Endothelial cell of umbilical vein (primary cell): ENCODE data around the gene EIF2AK2. TPM values are rescaled to one million over a fixed set of nuclear protein-coding genes. Genes with fewer than 3 reads are reported as not detected.

Experiments
- BruUV-seq: library from RNA; stranded (reverse); fragments of 400-500 nt; replicated peaks from 2 replicates; lab custom pipeline; 2021; lab: Mats Ljungman, UMichigan
- CTCF ChIA-PET: fragments of 300-600, 350-600 bp; sonication (Branson Sonifier 250); formaldehyde crosslinking; loops from one replicate; lab custom pipeline; 2021; ENCODE audit warnings: antibody characterized with exemption, inconsistent platforms; lab: Charles Lee
- POLR2A ChIA-PET: fragments of 300-600, 350-600 bp; sonication (Branson Sonifier 250); formaldehyde crosslinking; loops from one replicate; lab custom pipeline; 2021; ENCODE audit warnings: antibody characterized with exemption, inconsistent platforms; lab: Charles Lee
- DNase-seq: peaks from one replicate; pipeline ENCODE4 v3.0.0-alpha.2; 2011; ENCODE audit warnings: low read depth, low spot score
- FAIRE-seq: peaks from 2 replicates; lab custom pipeline; 2011; peaks lifted over from hg19 to GRCh38; lab: Jason Lieb, UNC
- H2AFZ ChIP-seq: 2 replicates; pipeline ENCODE4 v1.6.0; 2012; ENCODE audit warnings: low read depth, low read length, control low read depth, inconsistent platforms
- H3K27ac ChIP-seq: 2 replicates; pipeline ENCODE4 v1.5.1; 2011; ENCODE audit warnings: low read depth, mild to moderate bottlenecking, control low read depth, low read length, moderate library complexity; ENCODE audit not compliant: insufficient read depth
- H3K27me3 ChIP-seq, 2 experiments: 2 replicates each; pipeline versions ENCODE4 v1.6.0 to v1.6.1; 2011; ENCODE audit warnings: low read length in 2 of 2, mixed read lengths in 1 of 2; ENCODE audit not compliant: control insufficient read depth in 2 of 2, insufficient read depth in 2 of 2
- H3K36me3 ChIP-seq, 2 experiments: 2 replicates in 1 of 2; 3 replicates in 1 of 2; pipeline ENCODE4 v1.5.1; 2011; ENCODE audit warnings: low read length in 2 of 2, mild to moderate bottlenecking in 1 of 2, moderate library complexity in 1 of 2; ENCODE audit not compliant: control insufficient read depth in 2 of 2, insufficient read depth in 2 of 2; ENCODE audit errors: extremely low read depth in 1 of 2
- H3K4me1 ChIP-seq: 3 replicates; pipeline ENCODE4 v1.5.1; 2011; ENCODE audit warnings: mild to moderate bottlenecking, low read length; ENCODE audit not compliant: control insufficient read depth, insufficient read depth; ENCODE audit errors: extremely low read depth
- H3K4me2 ChIP-seq: 2 replicates; pipeline ENCODE4 v1.6.1; 2011; ENCODE audit warnings: low read length, control low read depth, mixed read lengths; ENCODE audit not compliant: insufficient read depth
- H3K4me3 ChIP-seq, 3 experiments: fragments of 200-600 bp in 1 of 3; sonication (generic), shearing (Covaris generic) in 1 of 3; replicated peaks in 1 of 3; 2 replicates each; pipeline ENCODE4 v1.5.1; 2011 to 2016; ENCODE audit warnings: control low read depth in 3 of 3, low read length in 3 of 3, mild to moderate bottlenecking in 2 of 3, inconsistent platforms in 1 of 3, low read depth in 1 of 3, moderate library complexity in 1 of 3; ENCODE audit not compliant: insufficient read depth in 1 of 3
- H3K79me2 ChIP-seq: 2 replicates; pipeline ENCODE4 v1.6.0; 2012; ENCODE audit warnings: low read length, inconsistent platforms; ENCODE audit not compliant: control insufficient read depth, insufficient read depth
- H3K9ac ChIP-seq: replicated peaks from 2 replicates; pipeline ENCODE3; 2011; ENCODE audit warnings: low read length, control low read depth; ENCODE audit not compliant: insufficient read depth; ENCODE audit errors: extremely low read depth
- H3K9me1 ChIP-seq: replicated peaks from 3 replicates; pipeline ENCODE4 v1.6.0; 2011; ENCODE audit warnings: mild to moderate bottlenecking, low read length; ENCODE audit not compliant: control insufficient read depth, insufficient read depth; ENCODE audit errors: extremely low read depth
- H3K9me3 ChIP-seq: replicated peaks from 2 replicates; pipeline ENCODE4 v1.5.1; 2012; ENCODE audit warnings: low read length, inconsistent platforms; ENCODE audit not compliant: control insufficient read depth, insufficient read depth
- H4K20me1 ChIP-seq: replicated peaks from 2 replicates; pipeline ENCODE3; 2011; ENCODE audit warnings: mild to moderate bottlenecking, low read length; ENCODE audit not compliant: control insufficient read depth, insufficient read depth; ENCODE audit errors: extremely low read depth
- EZH2 ChIP-seq: IDR thresholded peaks from 2 replicates; pipeline ENCODE4 v1.6.1; 2012; ENCODE audit warnings: borderline replicate concordance, low read depth, mild to moderate bottlenecking, moderate library complexity, low read length, inconsistent platforms; ENCODE audit not compliant: severe bottlenecking
- FOS ChIP-seq: IDR thresholded peaks from 2 replicates; pipeline ENCODE4 v1.6.1; 2011; ENCODE audit warnings: mild to moderate bottlenecking, low read length, moderate library complexity, borderline replicate concordance; ENCODE audit not compliant: insufficient read depth
- GATA2 ChIP-seq: IDR thresholded peaks from 2 replicates; pipeline ENCODE4 v1.7.0; 2011; ENCODE audit warnings: low read depth, mild to moderate bottlenecking, moderate library complexity, mixed read lengths, low read length; ENCODE audit not compliant: insufficient read length, insufficient read depth
- JUN ChIP-seq: IDR thresholded peaks from 2 replicates; pipeline ENCODE4 v1.6.1; 2011; ENCODE audit warnings: borderline replicate concordance, low read depth; ENCODE audit not compliant: insufficient read length, insufficient read depth
- MYC ChIP-seq: IDR thresholded peaks from one replicate; pipeline ENCODE4 v1.6.1; 2011; ENCODE audit warnings: mild to moderate bottlenecking, low read depth, low read length
- POLR2A ChIP-seq: IDR thresholded peaks from 2 replicates; pipeline ENCODE4 v1.6.1; 2012; ENCODE audit warnings: low read depth, mild to moderate bottlenecking, control low read depth, low read length
- POLR2AphosphoS5 ChIP-seq: IDR thresholded peaks from 2 replicates; pipeline ENCODE4 v1.6.1; 2012; ENCODE audit warnings: low read depth, mild to moderate bottlenecking, control low read depth, low read length, moderate library complexity; ENCODE audit not compliant: insufficient read depth
- dilution Hi-C: fragments of 300-500 bp; cut with MboI; formaldehyde crosslinking; loops from one replicate; pipeline ENCODE4 v1.15.0; 2019; ENCODE audit warnings: low sequenced_read_pairs; ENCODE audit not compliant: extremely low pct_ligation_motif_present
- intact Hi-C: fragments of 100-400 bp; cut with micrococcal nuclease; formaldehyde crosslinking; loops from one replicate; pipeline ENCODE4 v1.10.0; 2022
- polyA plus RNA-seq, 4 experiments: library from polyadenylated mRNA; depleted of rRNA in 3 of 4; stranded (reverse) in 3 of 4; unstranded in 1 of 4; fragments of >200 nt; gene quantifications; 2 replicates each; pipeline versions ENCODE4 v1.2.1 to v1.2.3, GENCODE V29; 2011 to 2012; ENCODE audit warnings: missing spikeins in 1 of 4
- total RNA-seq: library from RNA; stranded (reverse); gene quantifications from 2 replicates; pipeline ENCODE4 v1.2.3, GENCODE V29; 2021
- TF ChIP-seq, protein P1 (sequence below), 2 donors: IDR thresholded peaks; 1 replicate in 1 of 2; 2 replicates in 1 of 2; pipeline ENCODE4 v1.5.1; 2011; ENCODE audit warnings: low read length in 2 of 2, mild to moderate bottlenecking in 2 of 2, moderate library complexity in 2 of 2, control low read depth in 1 of 2, inconsistent platforms in 1 of 2, low read depth in 1 of 2; ENCODE audit not compliant: insufficient read depth in 1 of 2; ENCODE audit errors: extremely low read depth in 1 of 2
- TF ChIP-seq, protein P2 (sequence below): IDR thresholded peaks from 2 replicates; pipeline ENCODE4 v1.6.1; 2011; ENCODE audit not compliant: insufficient read depth, insufficient read length

Gene EIF2AK2
- total and polyA plus RNA-seq, 2 donors (not counting 3 experiments of a cell fraction or from before 2014, with no cell fraction given) = 8.0 to 41.1 TPM

DNA sequence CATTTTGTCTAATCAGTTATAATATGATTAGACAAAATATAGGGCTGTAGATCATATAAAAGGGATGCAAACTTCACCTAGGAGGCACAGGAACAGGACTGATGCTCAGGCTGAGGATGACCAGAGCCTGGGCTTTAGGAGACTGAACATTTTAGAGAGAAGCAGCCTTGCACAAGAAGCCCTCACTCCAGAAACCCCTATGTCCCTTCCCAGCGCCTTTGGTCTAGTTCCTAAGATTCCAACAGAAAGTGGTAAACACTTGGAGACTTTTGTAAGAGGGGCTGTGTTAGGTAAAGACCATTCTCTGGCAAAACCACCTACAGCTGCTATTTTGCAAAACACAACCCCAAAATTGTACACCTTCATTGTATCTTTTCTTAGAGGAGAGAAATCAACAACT is 39.2 kb downstream of the EIF2AK2 start:
- DNase-seq (no peak), FAIRE-seq (no peak)
- dilution Hi-C loops (no loop called here), intact Hi-C loops (no loop called here)
- Histone ChIP-seq H3K9ac (no peak overlapping the region), H2AFZ (no peak overlapping the region), H3K4me3 (no peak overlapping the region), H3K27me3 (no peaks in the 10 kb centered on the region), H4K20me1 (no peaks in the 10 kb centered on the region), H3K79me2 (no peaks in the 10 kb centered on the region), H3K27ac (no peak overlapping the region), H3K4me2 (no peak overlapping the region), H3K9me1 (no peaks in the 10 kb centered on the region), H3K9me3 (no peaks in the 10 kb centered on the region), H3K36me3 (peaks cover 0 to 15% of the 10 kb centered on the region in 2 experiments), H3K4me1 (no peaks in the 10 kb centered on the region)
- ChIA-PET POLR2A (no interaction called here), CTCF (no interaction called here)
- no TSS peak for BruUV-seq
- TF ChIP-seq JUN = no peak
- no peak for TF ChIP-seq GATA2
- TF ChIP-seq, protein P1, sequence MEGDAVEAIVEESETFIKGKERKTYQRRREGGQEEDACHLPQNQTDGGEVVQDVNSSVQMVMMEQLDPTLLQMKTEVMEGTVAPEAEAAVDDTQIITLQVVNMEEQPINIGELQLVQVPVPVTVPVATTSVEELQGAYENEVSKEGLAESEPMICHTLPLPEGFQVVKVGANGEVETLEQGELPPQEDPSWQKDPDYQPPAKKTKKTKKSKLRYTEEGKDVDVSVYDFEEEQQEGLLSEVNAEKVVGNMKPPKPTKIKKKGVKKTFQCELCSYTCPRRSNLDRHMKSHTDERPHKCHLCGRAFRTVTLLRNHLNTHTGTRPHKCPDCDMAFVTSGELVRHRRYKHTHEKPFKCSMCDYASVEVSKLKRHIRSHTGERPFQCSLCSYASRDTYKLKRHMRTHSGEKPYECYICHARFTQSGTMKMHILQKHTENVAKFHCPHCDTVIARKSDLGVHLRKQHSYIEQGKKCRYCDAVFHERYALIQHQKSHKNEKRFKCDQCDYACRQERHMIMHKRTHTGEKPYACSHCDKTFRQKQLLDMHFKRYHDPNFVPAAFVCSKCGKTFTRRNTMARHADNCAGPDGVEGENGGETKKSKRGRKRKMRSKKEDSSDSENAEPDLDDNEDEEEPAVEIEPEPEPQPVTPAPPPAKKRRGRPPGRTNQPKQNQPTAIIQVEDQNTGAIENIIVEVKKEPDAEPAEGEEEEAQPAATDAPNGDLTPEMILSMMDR (IDR thresholded peaks at IDR 0.05; ENCODE audit: extremely low read depth in 1 of 2, insufficient read depth in 1 of 2, low read depth in 1 of 2, low read length in 2 of 2) = no peak
- TF ChIP-seq, protein P2, sequence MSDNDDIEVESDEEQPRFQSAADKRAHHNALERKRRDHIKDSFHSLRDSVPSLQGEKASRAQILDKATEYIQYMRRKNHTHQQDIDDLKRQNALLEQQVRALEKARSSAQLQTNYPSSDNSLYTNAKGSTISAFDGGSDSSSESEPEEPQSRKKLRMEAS = no peak
- TF ChIP-seq EZH2 = no peak
- TF ChIP-seq FOS = no peak
- TF ChIP-seq POLR2A = no peak
- no peak for TF ChIP-seq POLR2AphosphoS5
- no peak for TF ChIP-seq MYC
